Heart right ventricle (tissue), 16 donors: Measurements from ENCODE around the gene CARM1. TPM values are rescaled to one million over a fixed set of nuclear protein-coding genes. Genes with fewer than 3 reads are reported as not detected.
A peak's percentile ranks its signal among the peaks of the same experiment; 100 is the strongest.

ENCODE experiments used
- ATAC-seq, 8 donors: fragments of 200-7000 bp; cut with Tn5 transposase; one replicate each; pipeline ENCODE4 v1.9.1; 2020; ENCODE audit warnings: mild to moderate bottlenecking in 8 of 8, moderate library complexity in 8 of 8, moderate number of reproducible peaks in 1 of 8
- DNase-seq, 2 donors: peaks; one replicate each; pipeline ENCODE4 v3.0.0-alpha.2; 2020
- H3K27ac ChIP-seq, 10 donors: fragments of 200-600 bp; sonication (generic) in 2 of 10; one replicate each; pipeline versions ENCODE4 v1.5.0 to v1.8.0; 2020 to 2022; ENCODE audit warnings: mild to moderate bottlenecking in 3 of 10
- H3K27me3 ChIP-seq, 7 donors: fragments of 200-600 bp; one replicate each; pipeline ENCODE4 v1.8.0; 2021 to 2022; ENCODE audit warnings: mild to moderate bottlenecking in 2 of 7
- H3K36me3 ChIP-seq, 9 donors: fragments of 200-600 bp; sonication (generic) in 1 of 9; one replicate each; pipeline versions ENCODE4 v1.5.0 to v1.8.0; 2020 to 2022; ENCODE audit warnings: mild to moderate bottlenecking in 2 of 9
- H3K4me1 ChIP-seq, 9 donors: fragments of 200-600 bp; sonication (generic) in 1 of 9; one replicate each; pipeline versions ENCODE4 v1.5.0 to v1.8.0; 2020 to 2022; ENCODE audit warnings: mild to moderate bottlenecking in 4 of 9
- H3K4me3 ChIP-seq, 10 donors: fragments of 200-600 bp; sonication (generic) in 2 of 10; one replicate each; pipeline versions ENCODE4 v1.5.0 to v1.8.0; 2020 to 2022; ENCODE audit warnings: mild to moderate bottlenecking in 7 of 10, moderate library complexity in 2 of 10
- H3K9me3 ChIP-seq, 11 donors: fragments of 200-600 bp in 10 of 11; sonication (generic) in 2 of 11; one replicate each; pipeline versions ENCODE4 v1.5.0 to v1.8.0; 2013 to 2022; ENCODE audit warnings: mild to moderate bottlenecking in 2 of 11, control low read depth in 1 of 11, moderate library complexity in 1 of 11
- WGBS, 2 donors: extraction: QIAGEN DNeasy Blood & Tissue Kit; methylation state at CpG; one replicate each; pipeline ENCODE4 v1.1.7; 2013; ENCODE audit warnings: inconsistent platforms in 1 of 2; 5-methylcytosine and 5-hydroxymethylcytosine counted together
- intact Hi-C, 10 donors: fragments of 100-400 bp; cut with DNase I; formaldehyde crosslinking; loops; one replicate each; pipeline versions ENCODE4 v1.11.1 to v1.14.2; 2022
- polyA plus RNA-seq, 2 donors: library from polyadenylated mRNA; stranded (reverse); fragments of 200-250 nt; gene quantifications; one replicate each; pipeline ENCODE4 v1.2.3, GENCODE V29; 2013
- total RNA-seq, 10 donors: library from RNA; stranded (reverse); fragmentation: NEBNext Ultra II Directional in 3 of 10; extraction: Animal tissue kit (Norgen Biotek cat#: 25700) in 3 of 10; gene quantifications; one replicate each; pipeline versions ENCODE4 v1.2.1 to v1.2.4, GENCODE V29; 2021 to 2023
- TF ChIP-seq, protein P1 (sequence below), 9 donors: fragments of 200-600 bp; sonication (generic) in 2 of 9; IDR thresholded peaks; one replicate each; pipeline versions ENCODE4 v1.5.0 to v1.8.0; 2021 to 2022; ENCODE audit warnings: antibody characterized with exemption in 9 of 9, mild to moderate bottlenecking in 5 of 9, moderate library complexity in 1 of 9
- donor health status: Arrhythmogenic right ventricular cardiomyopathy.
- donor health status: ischemic (EF 13 %, LVEDD 7.1; RV severe dilation, severe dysfunction).
- donor health status: healthy with polysubstance abuse.
- donor health status: DM: no; HTN: yes; CAD: no.
- donor health status: DM: no; HTN: no; CAD: no.
- donor health status: ischemic (EF 25% LVEDD 6.9; RV normal size, moderate dysfunction).
- donor health status: ischemic (EF 25% LVEDD 5.7; RV mildly dilated, moderate dysfunction).
- donor health status: healthy.
- donor health status: DM: yes; HTN: yes; CAD: no.
- donor health status: Ischemic cardiomyopathy.
- donor health status: ischemic (EF 35%, LVEDD 5.7; RV mildly dilated, moderate dysfunction).
- donor health status: nonischemic (EF 11% LVEDD 7.7; RV severe dilation, severe dysfunction).
- donor health status: DM: yes; HTN: yes; CAD: no.
- donor health status: PGD.
- donor health status: ischemic (EF 29% LVEDD 5.4; RV normal size, mild dysfunction).
- donor health status: nonischemic (EF 23%, LVEDD 6.1; RV moderate dilation, normal function).

The CARM1 gene
- total and polyA plus RNA-seq, 12 donors, result 25.8 to 45.4 (median 27.9) TPM

DNA sequence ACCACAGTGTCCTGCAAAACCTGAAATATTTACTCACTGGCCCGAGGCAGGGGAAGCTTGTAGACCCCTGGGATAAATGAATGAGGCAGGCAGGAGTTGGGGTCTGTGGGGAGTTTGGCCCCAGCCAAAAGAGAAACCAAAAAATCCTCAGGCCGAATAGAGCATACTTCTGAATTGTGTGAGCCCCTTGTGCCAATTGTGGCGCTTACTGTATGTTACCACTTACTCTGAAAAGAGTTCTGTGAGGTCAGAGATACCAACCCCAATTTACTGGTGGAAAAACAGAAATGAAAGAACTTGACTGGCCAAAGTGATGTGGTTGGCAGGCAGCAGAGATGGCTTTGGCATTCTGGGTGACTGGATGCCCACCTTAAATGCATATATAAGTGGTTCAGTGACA, 6.9 kb downstream of the CARM1 start:
- intact Hi-C loops, result loop anchor here in 3 of 10 donors (5.0 to 10.0 kb wide), 2 partner anchors 47 to 49 kb away; partner anchors contain the start of genes TIMM29 (in 3 of the 3) and YIPF2 (in 3 of the 3)
- DNase-seq, result no peak
- Histone ChIP-seq H3K4me1 (peaks cover 3 to 75% (median 60%) of the 10 kb centered on the region in 9 donors), H3K27ac (peak overlapping the region in 5 of 10 donors; percentile 13 to 87 (median 44)), H3K4me3 (no peak overlapping the region), H3K27me3 (no peaks in the 10 kb centered on the region), H3K9me3 (no peaks in the 10 kb centered on the region), H3K36me3 (peaks cover 0 to 4% (median 0%) of the 10 kb centered on the region in 9 donors)
- ATAC-seq, result no peak
- TF ChIP-seq, protein P1, sequence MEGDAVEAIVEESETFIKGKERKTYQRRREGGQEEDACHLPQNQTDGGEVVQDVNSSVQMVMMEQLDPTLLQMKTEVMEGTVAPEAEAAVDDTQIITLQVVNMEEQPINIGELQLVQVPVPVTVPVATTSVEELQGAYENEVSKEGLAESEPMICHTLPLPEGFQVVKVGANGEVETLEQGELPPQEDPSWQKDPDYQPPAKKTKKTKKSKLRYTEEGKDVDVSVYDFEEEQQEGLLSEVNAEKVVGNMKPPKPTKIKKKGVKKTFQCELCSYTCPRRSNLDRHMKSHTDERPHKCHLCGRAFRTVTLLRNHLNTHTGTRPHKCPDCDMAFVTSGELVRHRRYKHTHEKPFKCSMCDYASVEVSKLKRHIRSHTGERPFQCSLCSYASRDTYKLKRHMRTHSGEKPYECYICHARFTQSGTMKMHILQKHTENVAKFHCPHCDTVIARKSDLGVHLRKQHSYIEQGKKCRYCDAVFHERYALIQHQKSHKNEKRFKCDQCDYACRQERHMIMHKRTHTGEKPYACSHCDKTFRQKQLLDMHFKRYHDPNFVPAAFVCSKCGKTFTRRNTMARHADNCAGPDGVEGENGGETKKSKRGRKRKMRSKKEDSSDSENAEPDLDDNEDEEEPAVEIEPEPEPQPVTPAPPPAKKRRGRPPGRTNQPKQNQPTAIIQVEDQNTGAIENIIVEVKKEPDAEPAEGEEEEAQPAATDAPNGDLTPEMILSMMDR (IDR thresholded peaks at IDR 0.05), result no peak
- 78 to 79% methylated on average over 3 of the region's 3 CpGs for WGBS, 2 donors

DNA sequence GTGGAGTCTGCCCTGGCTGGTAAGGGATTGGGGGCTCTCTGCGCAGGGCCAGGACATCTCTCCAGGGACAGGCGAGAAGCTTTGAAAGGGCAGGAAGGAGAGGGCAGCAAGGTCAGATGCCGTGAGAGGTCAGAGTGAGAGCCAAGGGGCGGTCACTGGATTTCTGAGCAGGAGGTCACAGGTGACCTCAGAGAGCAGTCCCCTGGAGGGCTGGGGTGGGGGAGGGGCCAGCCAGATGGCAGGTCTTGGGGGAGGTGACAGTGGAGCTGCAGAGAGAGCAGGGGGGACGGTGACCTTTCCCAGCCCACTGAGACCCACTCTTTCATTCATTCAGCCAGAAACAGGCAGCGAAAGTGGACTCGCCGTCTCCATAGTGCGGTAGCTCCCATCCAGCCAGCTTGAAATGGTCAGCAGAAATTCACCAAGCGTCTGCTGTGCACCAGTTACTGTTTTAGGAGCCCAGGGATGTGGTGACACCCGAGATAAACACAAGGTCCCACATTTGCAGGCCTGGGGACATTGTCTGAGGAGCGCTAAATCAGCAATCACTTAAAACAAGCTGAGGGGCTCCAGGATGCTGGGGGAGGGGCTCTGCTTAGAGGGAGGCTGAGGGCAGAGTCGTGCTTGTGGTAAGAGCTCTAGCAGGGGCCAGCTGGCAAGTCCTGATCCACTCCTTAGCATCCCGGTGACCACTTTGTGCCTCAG, 10.2 kb downstream of the CARM1 start:
- Histone ChIP-seq H3K36me3 (no peaks in the 10 kb centered on the region), H3K4me3 (no peak overlapping the region), H3K9me3 (no peaks in the 10 kb centered on the region), H3K27me3 (no peaks in the 10 kb centered on the region), H3K4me1 (peaks cover 3 to 77% (median 41%) of the 10 kb centered on the region in 9 donors), H3K27ac (peak overlapping the region in 9 of 10 donors; percentile 26 to 85 (median 68))
- intact Hi-C loops, result loop anchor here in 1 of 10 donors (5.0 kb wide), 1 partner anchor 46 kb away; the partner anchor contains the start of genes TIMM29 and YIPF2
- WGBS, 2 donors, result 49 to 58% methylated on average over 14 of the region's 14 CpGs
- ATAC-seq (peak in 5 of 8 donors; percentile 10 to 25 (median 17)), DNase-seq (no peak)
- TF ChIP-seq, protein P1 (IDR thresholded peaks at IDR 0.05), result no peak

DNA sequence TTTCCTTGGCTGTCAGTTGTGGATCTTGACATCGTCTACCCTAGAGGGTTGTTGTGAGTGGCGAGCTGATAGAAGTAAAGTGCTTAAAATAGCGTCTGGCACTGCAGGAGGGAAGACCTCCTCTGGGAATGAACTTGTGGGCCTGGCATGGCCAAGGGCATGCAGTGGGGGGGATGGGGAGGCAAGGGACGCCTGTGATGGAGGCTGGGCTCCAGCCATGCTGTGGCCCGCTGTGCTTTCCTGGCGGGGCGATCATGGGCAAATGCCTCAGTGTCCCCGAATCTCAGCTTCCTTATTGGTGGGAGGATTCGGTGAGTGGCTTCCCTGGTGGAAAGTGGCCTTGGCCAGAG, 10.7 kb downstream of the CARM1 start:
- Histone ChIP-seq H3K9me3 (no peaks in the 10 kb centered on the region), H3K36me3 (no peaks in the 10 kb centered on the region), H3K27me3 (no peaks in the 10 kb centered on the region), H3K4me3 (no peak overlapping the region), H3K4me1 (peaks cover 3 to 74% (median 45%) of the 10 kb centered on the region in 9 donors), H3K27ac (peak overlapping the region in 8 of 10 donors; percentile 41 to 85 (median 68))
- intact Hi-C loops, result loop anchor here in 1 of 10 donors (5.0 kb wide), 1 partner anchor 45 kb away; the partner anchor contains the start of genes TIMM29 and YIPF2
- WGBS, 2 donors, result 57 to 62% methylated on average over 9 of the region's 9 CpGs
- TF ChIP-seq, protein P1 (IDR thresholded peaks at IDR 0.05), result no peak
- DNase-seq (peak; percentile 57 to 64), ATAC-seq (peak; percentile 51 to 88 (median 79))

DNA sequence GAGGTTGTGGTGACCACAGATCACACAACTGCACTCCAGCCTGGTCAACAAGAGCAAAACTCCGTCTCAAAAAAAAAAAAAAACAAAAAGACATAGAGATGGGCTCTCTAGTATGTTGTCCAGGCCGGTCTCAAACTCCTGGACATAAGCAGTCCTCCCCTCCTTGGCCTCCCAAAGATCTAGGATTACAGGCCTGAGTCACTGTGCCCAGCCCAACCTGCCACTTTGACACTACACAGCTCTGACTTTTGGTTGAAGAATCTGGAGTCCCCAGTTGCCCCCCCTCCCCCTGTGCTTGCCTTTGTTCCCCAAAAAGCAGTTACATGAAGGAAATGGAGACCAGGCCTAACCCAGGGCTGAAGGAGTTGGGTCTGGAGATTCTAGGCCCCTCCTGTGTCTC, 12.9 kb downstream of the CARM1 start:
- H3K4me3 ChIP-seq, result no peak overlapping the region
- intact Hi-C loops, result loop anchor here in 1 of 10 donors (5.0 kb wide), 1 partner anchor 43 kb away; the partner anchor contains the start of genes TIMM29 and YIPF2
- peak overlapping the region in 1 of 10 donors; percentile 2 for H3K27ac ChIP-seq
- peak in 1 of 8 donors; percentile 24 for ATAC-seq
- H3K27me3 ChIP-seq, result no peaks in the 10 kb centered on the region
- DNase-seq, result no peak
- peaks cover 0 to 67% (median 43%) of the 10 kb centered on the region in 9 donors for H3K4me1 ChIP-seq
- TF ChIP-seq, protein P1 (IDR thresholded peaks at IDR 0.05), result no peak
- 67 to 75% methylated on average over 2 of the region's 2 CpGs for WGBS, 2 donors
- no peaks in the 10 kb centered on the region for H3K36me3 ChIP-seq
- no peaks in the 10 kb centered on the region for H3K9me3 ChIP-seq
